ENCODE measurements around the gene TMEM81. TPM values are rescaled to one million over a fixed set of nuclear protein-coding genes. Genes with fewer than 3 reads are reported as not detected.

TMEM81 gene
- total RNA-seq, result 1 to 10 TPM; 1.5 to 2.4 TPM

- H3K36me3 Mint-ChIP-seq, result peaks cover 18% of the 10 kb centered on the region
- DNase-seq, result no peak
- no peak within 1 kb of the TSS for H3K4me3 Mint-ChIP-seq
- no peaks in the 10 kb centered on the region for H3K4me1 Mint-ChIP-seq
- no peak within 1 kb of the TSS for H3K27ac Mint-ChIP-seq
- no peaks in the 10 kb centered on the region for H3K27me3 Mint-ChIP-seq
- no peaks in the 10 kb centered on the region for H3K9me3 Mint-ChIP-seq
Measured at GRCh38 chr1:205084360-205084759, at the start of gene TMEM81. TSS of gene TMEM81 (minus strand) at chr1:205084460. CDS start at chr1:205084320, 140 bp downstream.

GRCh38 chr1:205133287-205133686 is 49.0 kb upstream of the TMEM81 start:
- Mint-ChIP-seq H3K27me3 (no peaks in the 10 kb centered on the region), H3K27ac (no peak overlapping the region), H3K36me3 (no peaks in the 10 kb centered on the region), H3K4me3 (no peak overlapping the region), H3K9me3 (no peaks in the 10 kb centered on the region), H3K4me1 (no peaks in the 10 kb centered on the region)
- no peak for DNase-seq

GRCh38 chr1:205129447-205130029 is 45.3 kb upstream of the TMEM81 start:
- no peak overlapping the region for H3K27ac Mint-ChIP-seq
- no peaks in the 10 kb centered on the region for H3K27me3 Mint-ChIP-seq
- H3K36me3 Mint-ChIP-seq, result no peaks in the 10 kb centered on the region
- H3K4me1 Mint-ChIP-seq, result no peaks in the 10 kb centered on the region
- DNase-seq, result no peak
- H3K9me3 Mint-ChIP-seq, result no peaks in the 10 kb centered on the region
- no peak overlapping the region for H3K4me3 Mint-ChIP-seq

GRCh38 chr1:205128050-205128449 is 43.8 kb upstream of the TMEM81 start:
- H3K27me3 Mint-ChIP-seq, result no peaks in the 10 kb centered on the region
- no peaks in the 10 kb centered on the region for H3K9me3 Mint-ChIP-seq
- DNase-seq, result no peak
- peaks cover 2% of the 10 kb centered on the region for H3K4me1 Mint-ChIP-seq
- H3K27ac Mint-ChIP-seq, result no peak overlapping the region
- H3K36me3 Mint-ChIP-seq, result no peaks in the 10 kb centered on the region
- H3K4me3 Mint-ChIP-seq, result no peak overlapping the region

GRCh38 chr1:205127646-205128045 is 43.4 kb upstream of the TMEM81 start:
- Mint-ChIP-seq H3K4me1 (peaks cover 5% of the 10 kb centered on the region), H3K27me3 (no peaks in the 10 kb centered on the region), H3K27ac (no peak overlapping the region), H3K9me3 (no peaks in the 10 kb centered on the region), H3K4me3 (no peak overlapping the region), H3K36me3 (no peaks in the 10 kb centered on the region)
- DNase-seq, result no peak

- Mint-ChIP-seq H3K27ac (no peak overlapping the region), H3K4me1 (peaks cover 21% of the 10 kb centered on the region), H3K9me3 (no peaks in the 10 kb centered on the region), H3K27me3 (no peaks in the 10 kb centered on the region), H3K4me3 (no peak overlapping the region), H3K36me3 (no peaks in the 10 kb centered on the region)
- DNase-seq, result no peak
Measured at GRCh38 chr1:205124726-205125125, 40.5 kb upstream of the TMEM81 start.

GRCh38 chr1:205122489-205122882 is 38.2 kb upstream of the TMEM81 start:
- Mint-ChIP-seq H3K27me3 (no peaks in the 10 kb centered on the region), H3K27ac (peak overlapping the region; percentile 99), H3K36me3 (peaks cover 2% of the 10 kb centered on the region), H3K4me3 (peak overlapping the region; percentile 96), H3K9me3 (no peaks in the 10 kb centered on the region), H3K4me1 (peaks cover 29% of the 10 kb centered on the region)
- no peak for DNase-seq

GRCh38 chr1:205121660-205122488 is 37.6 kb upstream of the TMEM81 start, which contains the start of gene RBBP5:
TSS of gene RBBP5 (minus strand) at chr1:205121978. CDS start at chr1:205121873, 105 bp downstream.
- Mint-ChIP-seq H3K4me1 (peaks cover 30% of the 10 kb centered on the region), H3K27ac (peak within 1 kb of the TSS; percentile 99), H3K27me3 (no peaks in the 10 kb centered on the region), H3K36me3 (peaks cover 2% of the 10 kb centered on the region), H3K9me3 (no peaks in the 10 kb centered on the region), H3K4me3 (peak within 1 kb of the TSS; percentile 96)
- DNase-seq, result peak; percentile 94

- Mint-ChIP-seq H3K27ac (no peak overlapping the region), H3K27me3 (no peaks in the 10 kb centered on the region), H3K9me3 (no peaks in the 10 kb centered on the region), H3K4me3 (no peak overlapping the region), H3K4me1 (peaks cover 36% of the 10 kb centered on the region), H3K36me3 (peaks cover 2% of the 10 kb centered on the region)
- no peak for DNase-seq
Measured at GRCh38 chr1:205118752-205119151, 34.5 kb upstream of the TMEM81 start.

- no peak overlapping the region for H3K27ac Mint-ChIP-seq
- DNase-seq, result no peak
- no peak overlapping the region for H3K4me3 Mint-ChIP-seq
- H3K9me3 Mint-ChIP-seq, result no peaks in the 10 kb centered on the region
- H3K36me3 Mint-ChIP-seq, result peaks cover 16% of the 10 kb centered on the region
- H3K4me1 Mint-ChIP-seq, result peaks cover 8% of the 10 kb centered on the region
- no peaks in the 10 kb centered on the region for H3K27me3 Mint-ChIP-seq
Measured at GRCh38 chr1:205111354-205111753, 27.1 kb upstream of the TMEM81 start.

GRCh38 chr1:205109711-205110110 is 25.5 kb upstream of the TMEM81 start:
- H3K27ac Mint-ChIP-seq, result no peak overlapping the region
- peaks cover 24% of the 10 kb centered on the region for H3K36me3 Mint-ChIP-seq
- H3K27me3 Mint-ChIP-seq, result no peaks in the 10 kb centered on the region
- H3K9me3 Mint-ChIP-seq, result no peaks in the 10 kb centered on the region
- no peak overlapping the region for H3K4me3 Mint-ChIP-seq
- no peak for DNase-seq
- H3K4me1 Mint-ChIP-seq, result peaks cover 11% of the 10 kb centered on the region

- Mint-ChIP-seq H3K4me1 (peaks cover 11% of the 10 kb centered on the region), H3K27ac (no peak overlapping the region)
- DNase-seq, result no peak
Measured at GRCh38 chr1:205109269-205109668, 25.0 kb upstream of the TMEM81 start.

GRCh38 chr1:205108464-205108863 is 24.2 kb upstream of the TMEM81 start:
- no peaks in the 10 kb centered on the region for H3K9me3 Mint-ChIP-seq
- peaks cover 33% of the 10 kb centered on the region for H3K36me3 Mint-ChIP-seq
- H3K4me3 Mint-ChIP-seq, result no peak overlapping the region
- H3K4me1 Mint-ChIP-seq, result peaks cover 11% of the 10 kb centered on the region
- no peaks in the 10 kb centered on the region for H3K27me3 Mint-ChIP-seq
- no peak overlapping the region for H3K27ac Mint-ChIP-seq
- DNase-seq, result no peak

More at GRCh38 chr1:205109269-205109668, 25.0 kb upstream of the TMEM81 start:
- Mint-ChIP-seq H3K4me3 (no peak overlapping the region), H3K27me3 (no peaks in the 10 kb centered on the region), H3K36me3 (peaks cover 25% of the 10 kb centered on the region), H3K9me3 (no peaks in the 10 kb centered on the region)

GRCh38 chr1:205107327-205107726 is 23.1 kb upstream of the TMEM81 start:
- no peaks in the 10 kb centered on the region for H3K9me3 Mint-ChIP-seq
- H3K4me1 Mint-ChIP-seq, result peaks cover 11% of the 10 kb centered on the region
- no peak overlapping the region for H3K27ac Mint-ChIP-seq
- H3K36me3 Mint-ChIP-seq, result peaks cover 35% of the 10 kb centered on the region
- no peak overlapping the region for H3K4me3 Mint-ChIP-seq
- DNase-seq, result no peak
- H3K27me3 Mint-ChIP-seq, result no peaks in the 10 kb centered on the region

GRCh38 chr1:205102404-205102803 is 18.1 kb upstream of the TMEM81 start:
- Mint-ChIP-seq H3K27ac (no peak overlapping the region), H3K36me3 (peaks cover 38% of the 10 kb centered on the region), H3K9me3 (no peaks in the 10 kb centered on the region), H3K4me3 (no peak overlapping the region), H3K27me3 (no peaks in the 10 kb centered on the region), H3K4me1 (peaks cover 6% of the 10 kb centered on the region)
- DNase-seq, result no peak

- peaks cover 19% of the 10 kb centered on the region for H3K36me3 Mint-ChIP-seq
- no peak overlapping the region for H3K27ac Mint-ChIP-seq
- no peak for DNase-seq
- peaks cover 1% of the 10 kb centered on the region for H3K4me1 Mint-ChIP-seq
- H3K27me3 Mint-ChIP-seq, result no peaks in the 10 kb centered on the region
- H3K4me3 Mint-ChIP-seq, result no peak overlapping the region
- H3K9me3 Mint-ChIP-seq, result no peaks in the 10 kb centered on the region
Measured at GRCh38 chr1:205098242-205098641, 14.0 kb upstream of the TMEM81 start.
